ENCODE data around the gene RASGRF1.
"Not testable (repeated sequence)": the region's sequence is repeated elsewhere in the genome, so short reads cannot be mapped to it uniquely, and the experiment has no call there.

RASGRF1 gene, protein sequence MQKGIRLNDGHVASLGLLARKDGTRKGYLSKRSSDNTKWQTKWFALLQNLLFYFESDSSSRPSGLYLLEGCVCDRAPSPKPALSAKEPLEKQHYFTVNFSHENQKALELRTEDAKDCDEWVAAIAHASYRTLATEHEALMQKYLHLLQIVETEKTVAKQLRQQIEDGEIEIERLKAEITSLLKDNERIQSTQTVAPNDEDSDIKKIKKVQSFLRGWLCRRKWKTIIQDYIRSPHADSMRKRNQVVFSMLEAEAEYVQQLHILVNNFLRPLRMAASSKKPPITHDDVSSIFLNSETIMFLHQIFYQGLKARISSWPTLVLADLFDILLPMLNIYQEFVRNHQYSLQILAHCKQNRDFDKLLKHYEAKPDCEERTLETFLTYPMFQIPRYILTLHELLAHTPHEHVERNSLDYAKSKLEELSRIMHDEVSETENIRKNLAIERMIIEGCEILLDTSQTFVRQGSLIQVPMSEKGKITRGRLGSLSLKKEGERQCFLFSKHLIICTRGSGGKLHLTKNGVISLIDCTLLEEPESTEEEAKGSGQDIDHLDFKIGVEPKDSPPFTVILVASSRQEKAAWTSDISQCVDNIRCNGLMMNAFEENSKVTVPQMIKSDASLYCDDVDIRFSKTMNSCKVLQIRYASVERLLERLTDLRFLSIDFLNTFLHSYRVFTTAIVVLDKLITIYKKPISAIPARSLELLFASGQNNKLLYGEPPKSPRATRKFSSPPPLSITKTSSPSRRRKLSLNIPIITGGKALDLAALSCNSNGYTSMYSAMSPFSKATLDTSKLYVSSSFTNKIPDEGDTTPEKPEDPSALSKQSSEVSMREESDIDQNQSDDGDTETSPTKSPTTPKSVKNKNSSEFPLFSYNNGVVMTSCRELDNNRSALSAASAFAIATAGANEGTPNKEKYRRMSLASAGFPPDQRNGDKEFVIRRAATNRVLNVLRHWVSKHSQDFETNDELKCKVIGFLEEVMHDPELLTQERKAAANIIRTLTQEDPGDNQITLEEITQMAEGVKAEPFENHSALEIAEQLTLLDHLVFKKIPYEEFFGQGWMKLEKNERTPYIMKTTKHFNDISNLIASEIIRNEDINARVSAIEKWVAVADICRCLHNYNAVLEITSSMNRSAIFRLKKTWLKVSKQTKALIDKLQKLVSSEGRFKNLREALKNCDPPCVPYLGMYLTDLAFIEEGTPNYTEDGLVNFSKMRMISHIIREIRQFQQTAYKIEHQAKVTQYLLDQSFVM (N-terminal part only)

DNA sequence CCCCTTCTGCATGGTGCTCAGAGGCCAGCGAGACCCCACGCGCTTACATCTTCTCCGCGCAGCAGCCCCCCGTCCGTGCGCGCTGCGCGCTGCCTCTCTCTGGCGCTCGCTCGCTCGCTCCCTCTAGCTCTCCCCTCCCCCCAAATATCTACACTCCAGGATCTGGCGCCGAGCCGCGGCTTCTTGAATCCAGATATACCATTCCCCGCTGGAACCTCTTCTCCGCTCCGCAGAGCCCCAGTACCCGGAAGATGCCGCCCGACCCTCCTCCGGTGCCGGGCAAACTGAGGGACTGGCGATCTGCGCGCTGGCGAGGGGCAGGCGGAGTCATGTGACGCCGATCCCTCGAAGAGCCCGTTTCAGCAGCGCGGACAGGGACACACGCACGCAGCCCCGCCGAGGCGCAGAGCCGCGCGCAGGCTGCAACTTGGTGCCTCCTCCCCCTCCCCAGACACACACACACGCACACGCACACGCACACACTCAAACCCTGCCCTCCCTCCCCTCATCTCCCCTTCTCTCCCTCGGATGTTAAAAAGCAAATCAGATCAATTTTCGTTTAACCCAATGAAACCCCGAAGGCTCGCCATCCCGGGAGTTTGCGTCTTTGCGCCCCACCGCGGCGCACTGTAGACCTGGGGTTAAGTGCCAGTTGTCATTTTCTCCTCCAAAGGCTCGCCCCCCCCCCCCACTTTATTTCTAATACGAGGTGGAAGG lies at the start of gene RASGRF1:
Gene RASGRF1 (minus strand): TSS at position 294 of the 717 bp plus-strand sequence. CDS start 282 bp downstream, at position 12.
- DNase-seq: no peak

DNA sequence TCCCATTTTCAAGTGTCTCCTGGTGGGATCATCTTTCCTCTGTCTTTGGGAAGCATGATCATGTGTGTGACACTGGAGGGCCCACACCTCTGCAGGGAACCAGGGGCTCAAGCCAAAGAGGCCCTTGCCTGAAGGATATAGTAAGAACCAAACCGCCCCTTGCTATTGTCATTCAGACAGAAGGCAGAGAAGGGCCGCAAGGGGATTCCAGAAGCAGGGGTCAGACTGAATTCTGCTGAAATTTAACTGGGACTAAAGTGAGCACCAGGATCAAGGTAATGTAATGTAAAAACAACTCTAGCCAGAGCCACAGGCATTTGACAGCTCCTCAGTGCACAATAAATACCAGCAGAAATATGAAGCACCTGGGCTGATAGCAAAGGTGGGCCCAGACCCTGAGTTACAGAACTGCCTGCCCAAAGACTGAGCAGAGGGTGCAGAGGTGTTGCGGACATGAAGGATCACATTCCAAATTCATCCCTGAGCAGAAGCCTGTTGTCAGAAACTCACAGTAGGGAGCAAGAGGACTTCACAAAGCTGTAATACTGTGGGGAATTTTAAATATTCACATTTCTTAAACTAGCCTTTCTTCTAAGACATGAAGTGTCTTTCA lies 46.0 kb upstream of the RASGRF1 start:
- DNase-seq: no peak

DNA sequence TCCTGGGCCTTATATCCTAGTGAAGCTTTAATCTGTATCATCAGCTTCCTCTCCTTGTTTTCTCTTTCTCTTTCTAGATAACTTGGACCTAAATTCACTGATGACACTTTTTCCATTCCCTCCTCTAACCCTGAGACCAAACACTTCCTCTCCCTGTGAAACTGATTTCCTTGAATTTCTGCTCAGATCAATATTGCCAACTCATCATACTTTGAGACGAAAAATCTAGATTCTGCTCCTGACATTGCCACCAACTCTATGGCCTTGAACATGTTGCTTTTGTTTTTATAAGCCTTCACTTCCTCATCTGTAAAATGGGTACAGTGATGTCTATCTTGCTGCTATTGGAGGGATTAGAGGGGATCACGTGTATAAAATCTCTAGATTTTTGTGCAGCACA lies 42.7 kb upstream of the RASGRF1 start:
- no peak for DNase-seq

- no peak for DNase-seq
Observed at GRCh38 chr15:79132770-79133169, 42.2 kb upstream of the RASGRF1 start.

GRCh38 chr15:79132361-79132760 lies 41.8 kb upstream of the RASGRF1 start:
- no peak for DNase-seq

GRCh38 chr15:79130535-79131130 lies 40.1 kb upstream of the RASGRF1 start:
- no peak for DNase-seq

- no peak for DNase-seq
Observed at GRCh38 chr15:79129235-79129634, 38.7 kb upstream of the RASGRF1 start.

- no peak for DNase-seq
Observed at GRCh38 chr15:79128556-79128955, 38.0 kb upstream of the RASGRF1 start.

DNA sequence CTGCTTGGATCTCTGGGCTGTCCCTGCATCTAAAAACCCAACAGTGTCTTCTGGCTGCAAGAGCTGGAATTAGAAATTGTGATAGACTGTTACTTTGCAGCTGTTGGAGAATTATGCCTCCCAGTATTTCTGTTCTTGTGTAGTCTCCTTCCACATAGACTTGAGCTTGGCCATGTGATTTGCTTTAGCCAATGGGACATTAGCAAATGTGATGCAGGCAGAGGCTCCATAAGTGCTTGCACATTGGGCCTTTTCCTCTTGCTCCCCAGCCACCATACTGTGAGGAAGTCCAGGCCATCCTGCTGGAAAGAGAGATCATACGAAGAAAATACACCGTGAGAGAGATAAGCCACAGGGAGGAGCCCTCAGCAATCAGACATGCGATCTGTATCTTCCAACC lies 33.8 kb upstream of the RASGRF1 start:
- no peak for DNase-seq

DNA sequence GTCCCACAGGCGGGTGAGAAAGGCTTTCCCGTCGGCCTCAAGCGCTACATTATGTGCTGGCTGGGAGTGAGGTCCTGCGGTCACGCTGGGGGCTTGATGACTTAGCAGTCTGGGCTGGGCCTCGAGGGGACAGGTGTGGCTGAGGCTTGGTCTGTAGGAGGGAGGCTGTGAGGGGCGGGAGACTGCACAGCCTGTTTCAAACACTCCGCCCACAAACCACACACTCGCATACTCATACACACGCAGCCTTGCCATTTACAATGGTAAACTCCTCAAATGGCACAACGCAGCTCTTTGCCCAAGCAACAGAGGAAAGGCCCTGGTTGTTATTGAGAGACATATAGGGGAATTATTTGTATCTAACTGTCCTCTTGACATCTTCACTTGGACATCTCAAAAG lies 32.4 kb upstream of the RASGRF1 start:
- DNase-seq: no peak

- DNase-seq: no peak
Observed at GRCh38 chr15:79122391-79122790, 31.8 kb upstream of the RASGRF1 start.

- no peak for DNase-seq
Observed at GRCh38 chr15:79121571-79121970, 31.0 kb upstream of the RASGRF1 start.

GRCh38 chr15:79117442-79118204 lies 27.0 kb upstream of the RASGRF1 start:
- no peak for DNase-seq

DNA sequence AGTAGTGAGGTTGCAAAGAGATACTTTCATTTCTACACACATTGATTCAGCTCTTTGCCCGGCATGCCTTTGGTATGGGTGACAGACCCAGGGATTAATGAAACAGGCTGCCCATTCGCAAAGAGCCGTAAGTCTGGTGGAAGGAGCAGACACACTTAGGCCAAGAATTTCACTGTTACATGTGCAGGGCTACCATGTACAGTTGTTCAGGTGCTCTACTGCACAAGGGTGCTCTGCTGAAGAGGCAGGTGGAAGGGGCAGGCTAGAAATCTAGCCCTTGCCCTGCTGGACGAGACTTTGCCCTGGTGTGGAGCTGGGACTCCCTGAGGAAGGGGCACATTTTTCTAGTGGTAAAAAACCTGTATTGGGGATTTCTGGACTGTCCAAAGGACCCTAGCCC lies 26.2 kb upstream of the RASGRF1 start:
- DNase-seq: no peak

- no peak for DNase-seq
Observed at GRCh38 chr15:79115986-79116665, 25.5 kb upstream of the RASGRF1 start.

GRCh38 chr15:79113831-79114230 lies 23.3 kb upstream of the RASGRF1 start:
- no peak for DNase-seq

GRCh38 chr15:79111404-79111803 lies 20.8 kb upstream of the RASGRF1 start:
- not testable (repeated sequence) for DNase-seq

GRCh38 chr15:79105141-79105540 lies 14.6 kb upstream of the RASGRF1 start:
- no peak for DNase-seq

- no peak for DNase-seq
Observed at GRCh38 chr15:79102595-79102994, 12.0 kb upstream of the RASGRF1 start.

Measured in CD4-positive, alpha-beta T cell treated with Interleukin-15 for 1 hour (primary cell).